WTC11 (cell line): ENCODE measurements around the gene DROSHA. TPM values are rescaled to one million over a fixed set of nuclear protein-coding genes. Genes with fewer than 3 reads are reported as not detected.

ENCODE experiments used
- ATAC-seq: fragments of 200-7000 bp; cut with Tn5 transposase; 2 replicates; pipeline ENCODE4 v1.10.0; 2021; ENCODE audit warnings: mild to moderate bottlenecking, moderate library complexity
- CTCF ChIA-PET: fragments of 300-600 bp; sonication (Branson Sonifier 250); formaldehyde crosslinking; loops from one replicate; lab custom pipeline; 2021; ENCODE audit warnings: antibody characterized with exemption; lab: Charles Lee
- POLR2A ChIA-PET: fragments of 350-600 bp; sonication (Branson Sonifier 250); formaldehyde crosslinking; loops from one replicate; lab custom pipeline; 2021; ENCODE audit warnings: antibody characterized with exemption; lab: Charles Lee
- DNase-seq: peaks from one replicate; pipeline ENCODE4 v3.0.0; 2021; ENCODE audit warnings: low spot score
- H3K27ac Mint-ChIP-seq: 2 replicates; pipeline ENCODE4 v1.8.0; 2021; ENCODE audit warnings: mixed read lengths
- H3K27me3 Mint-ChIP-seq: 2 replicates; pipeline ENCODE4 v1.8.0; 2021; ENCODE audit warnings: low read depth, mild to moderate bottlenecking, moderate library complexity, mixed read lengths
- H3K36me3 Mint-ChIP-seq: 2 replicates; pipeline ENCODE4 v1.8.0; 2021; ENCODE audit warnings: mixed read lengths
- H3K4me1 Mint-ChIP-seq: 2 replicates; pipeline ENCODE4 v1.8.0; 2022; ENCODE audit warnings: mixed read lengths
- H3K4me3 Mint-ChIP-seq: 2 replicates; pipeline ENCODE4 v1.8.0; 2021; ENCODE audit warnings: mild to moderate bottlenecking, moderate library complexity, mixed read lengths
- H3K9me3 Mint-ChIP-seq: 2 replicates; pipeline ENCODE4 v1.8.0; 2021; ENCODE audit warnings: mixed read lengths
- ATF2 ChIP-seq: sonication (generic); formaldehyde crosslinking; IDR thresholded peaks from 2 replicates; pipeline ENCODE4 v1.8.1; 2022; ENCODE audit warnings: low read depth, missing genetic modification reagents, borderline replicate concordance
- FOXJ3 ChIP-seq: sonication (generic); formaldehyde crosslinking; IDR thresholded peaks from 2 replicates; pipeline ENCODE4 v1.9.0; 2021; ENCODE audit warnings: missing genetic modification reagents, mild to moderate bottlenecking, borderline replicate concordance
- FOXP1 ChIP-seq: sonication (generic); formaldehyde crosslinking; IDR thresholded peaks from 2 replicates; pipeline ENCODE4 v1.8.0; 2022; ENCODE audit warnings: missing genetic modification reagents, mild to moderate bottlenecking, moderate library complexity, borderline replicate concordance
- FOXP4 ChIP-seq: sonication (generic); formaldehyde crosslinking; IDR thresholded peaks from 2 replicates; pipeline ENCODE4 v1.8.0; 2022; ENCODE audit warnings: mild to moderate bottlenecking, missing genetic modification reagents
- HMGXB4 ChIP-seq: sonication (generic); formaldehyde crosslinking; IDR thresholded peaks from 2 replicates; pipeline ENCODE4 v1.8.1; 2023; ENCODE audit warnings: mild to moderate bottlenecking, moderate library complexity, missing genetic modification reagents
- JAZF1 ChIP-seq: fragments of 250-450 bp; sonication (Bioruptor Pico); IDR thresholded peaks from 2 replicates; pipeline ENCODE4 v1.9.0; 2021; ENCODE audit warnings: moderate library complexity, mild to moderate bottlenecking, inconsistent platforms
- JUN ChIP-seq: sonication (generic); formaldehyde crosslinking; IDR thresholded peaks from 2 replicates; pipeline ENCODE4 v1.8.0; 2023; ENCODE audit warnings: mild to moderate bottlenecking, missing genetic modification reagents
- MLX ChIP-seq: sonication (generic); formaldehyde crosslinking; IDR thresholded peaks from 2 replicates; pipeline ENCODE4 v1.8.1; 2023; ENCODE audit warnings: mild to moderate bottlenecking, missing genetic modification reagents, moderate library complexity
- NFE2L1 ChIP-seq: sonication (generic); formaldehyde crosslinking; IDR thresholded peaks from 2 replicates; pipeline ENCODE4 v1.8.1; 2023; ENCODE audit warnings: missing genetic modification reagents
- NFYB ChIP-seq: sonication (generic); formaldehyde crosslinking; conservative IDR thresholded peaks from 2 replicates; pipeline ENCODE4 v1.8.0; 2022; ENCODE audit warnings: low read depth, missing genetic modification reagents
- OVOL2 ChIP-seq: fragments of 250-450 bp; sonication (Bioruptor Pico); IDR thresholded peaks from 2 replicates; pipeline ENCODE4 v1.9.0; 2021; ENCODE audit warnings: mild to moderate bottlenecking, borderline replicate concordance
- TCF7 ChIP-seq: sonication (generic); formaldehyde crosslinking; IDR thresholded peaks from 2 replicates; pipeline ENCODE4 v1.8.0; 2022; ENCODE audit warnings: mild to moderate bottlenecking, low read depth, missing genetic modification reagents, moderate library complexity
- TEAD1 ChIP-seq: sonication (generic); formaldehyde crosslinking; IDR thresholded peaks from 2 replicates; pipeline ENCODE4 v1.8.0; 2022; ENCODE audit warnings: mild to moderate bottlenecking, missing genetic modification reagents
- ZBTB43 ChIP-seq: sonication (generic); formaldehyde crosslinking; IDR thresholded peaks from 2 replicates; pipeline ENCODE4 v1.8.1; 2023; ENCODE audit warnings: mild to moderate bottlenecking, missing genetic modification reagents
- ZMAT4 ChIP-seq: fragments of 250-450 bp; sonication (Bioruptor Pico); IDR thresholded peaks from 2 replicates; pipeline ENCODE4 v1.9.0; 2021; ENCODE audit warnings: mild to moderate bottlenecking
- ZNF416 ChIP-seq: fragments of 250-450 bp; sonication (Bioruptor Pico); IDR thresholded peaks from 2 replicates; pipeline ENCODE4 v1.9.0; 2021; ENCODE audit warnings: mild to moderate bottlenecking, inconsistent platforms
- total RNA-seq: library from RNA; stranded (reverse); gene quantifications from 3 replicates; pipeline ENCODE4 v1.2.3, GENCODE V29; 2021

The DROSHA gene
- total RNA-seq, 1 experiment from 2014 or later = 125 TPM

GRCh38 chr5:31415009-31415923 is 116.6 kb downstream of the DROSHA start:
- Mint-ChIP-seq H3K27me3 (no peaks in the 10 kb centered on the region), H3K36me3 (peaks cover 21% of the 10 kb centered on the region), H3K4me1 (peaks cover 3% of the 10 kb centered on the region; the same call in 1 of the 2 replicates), H3K27ac (no peak overlapping the region), H3K9me3 (no peaks in the 10 kb centered on the region), H3K4me3 (no peak overlapping the region)
- DNase-seq = no peak
- no peak for TF ChIP-seq ATF2 (CRISPR knock-in tag)
- TF ChIP-seq FOXP1 (CRISPR knock-in tag) = no peak
- no peak for TF ChIP-seq OVOL2 (CRISPR knock-in tag)
- no peak for TF ChIP-seq HMGXB4 (CRISPR knock-in tag)
- no peak for TF ChIP-seq JAZF1
- TF ChIP-seq ZMAT4 (CRISPR knock-in tag) = no peak
- TF ChIP-seq TCF7 (CRISPR knock-in tag) = no peak
- no peak for TF ChIP-seq FOXJ3
- no peak for TF ChIP-seq ZBTB43 (CRISPR knock-in tag)
- no peak for TF ChIP-seq NFE2L1
- no peak for TF ChIP-seq JUN (CRISPR knock-in tag)
- TF ChIP-seq ZNF416 (CRISPR knock-in tag) = no peak
- TF ChIP-seq NFYB (CRISPR knock-in tag) = no peak
- no peak for TF ChIP-seq TEAD1 (CRISPR knock-in tag)
- no peak for TF ChIP-seq FOXP4
- TF ChIP-seq MLX = no peak
- ATAC-seq = no peak
- ChIA-PET POLR2A (no interaction called here), CTCF (interaction anchor here (0.8 to 0.9 kb wide), 2 partner anchors 145 to 228 kb away, joined by 3 read pairs; no protein-coding TSS in a partner anchor)
